Kidney capillary endothelial cell (primary cell): ENCODE results near the gene NRROS.
"Not testable (repeated sequence)": the region's sequence is repeated elsewhere in the genome, so short reads cannot be mapped to it uniquely, and the experiment has no call there.

Experiments
- DNase-seq: peaks from one replicate; pipeline ENCODE4 v3.0.0-alpha.2; 2018; ENCODE audit warnings: low spot score

NRROS gene

DNA sequence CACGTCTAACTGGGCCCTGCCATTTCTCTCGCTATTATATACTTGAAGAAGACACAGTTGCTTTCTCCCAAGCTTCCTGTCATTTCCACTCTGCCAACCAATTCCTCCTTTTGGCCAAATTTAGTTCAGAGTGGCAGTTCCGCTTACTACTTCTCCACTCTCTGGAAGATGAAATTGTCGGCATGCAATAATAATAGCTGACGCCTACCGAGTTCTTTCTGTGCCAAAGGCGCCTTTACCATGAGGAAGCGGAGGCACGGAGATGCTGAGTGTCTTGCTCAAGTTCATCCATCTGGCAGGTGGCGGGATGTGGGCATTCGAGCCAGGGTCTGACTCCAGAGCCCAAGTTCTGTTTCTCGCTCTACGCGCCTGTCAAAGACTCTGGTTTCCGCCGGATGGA lies 14.6 kb upstream of the NRROS start:
- DNase-seq = no peak

DNA sequence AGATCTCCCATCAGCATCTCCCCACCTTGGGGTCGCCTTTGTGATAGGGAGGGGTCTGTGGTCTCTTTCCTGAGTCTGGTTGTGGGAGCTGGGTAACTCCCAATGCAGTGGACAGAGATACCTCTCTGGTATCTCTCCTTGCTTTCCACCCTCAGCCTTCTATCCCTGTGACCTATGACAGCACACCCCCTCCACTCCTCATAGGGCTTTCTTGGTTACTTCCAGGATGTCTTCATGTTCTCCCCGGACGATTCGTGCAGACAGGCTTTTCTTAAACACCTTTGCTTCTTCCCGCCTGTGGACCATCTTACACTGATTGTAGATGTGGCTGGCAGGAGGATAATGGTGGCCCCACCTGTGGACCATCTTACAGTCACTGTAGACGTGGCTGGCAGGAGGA lies 14.2 kb upstream of the NRROS start:
- DNase-seq = no peak

DNA sequence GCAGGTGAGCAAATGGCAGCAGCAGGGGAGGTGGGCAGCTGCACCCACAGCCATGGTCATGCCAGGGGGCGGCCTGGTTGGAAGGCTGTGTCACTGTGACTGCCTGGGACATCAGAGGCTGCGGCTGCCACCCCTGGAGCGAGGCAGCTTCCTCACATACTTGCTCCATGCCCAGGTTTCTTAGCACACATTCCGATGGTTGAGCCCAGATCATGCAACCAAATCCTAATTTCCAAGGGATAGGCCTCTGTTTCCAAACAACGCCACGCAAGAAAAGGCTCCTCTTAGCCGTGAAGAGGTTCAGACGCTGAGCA lies 11.6 kb upstream of the NRROS start:
- no peak for DNase-seq

DNA sequence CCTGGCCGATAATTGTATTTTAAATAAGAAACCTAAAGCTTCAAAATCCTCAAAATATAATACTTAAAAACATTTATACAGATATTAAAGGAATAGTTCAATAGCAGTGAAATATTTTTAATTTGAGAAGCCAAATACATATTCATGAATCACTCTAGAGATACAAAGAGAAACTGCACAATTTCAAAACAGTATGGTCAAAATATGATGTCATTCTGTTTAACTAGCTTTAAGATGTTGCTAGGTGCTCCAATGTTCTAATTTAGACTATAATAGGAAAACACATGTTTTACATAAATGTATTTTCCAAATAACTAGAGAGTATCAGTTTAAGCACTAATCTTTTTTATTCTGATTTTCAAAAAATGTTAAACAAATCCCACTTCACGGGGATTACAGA lies 10.3 kb upstream of the NRROS start:
- DNase-seq = no peak

DNA sequence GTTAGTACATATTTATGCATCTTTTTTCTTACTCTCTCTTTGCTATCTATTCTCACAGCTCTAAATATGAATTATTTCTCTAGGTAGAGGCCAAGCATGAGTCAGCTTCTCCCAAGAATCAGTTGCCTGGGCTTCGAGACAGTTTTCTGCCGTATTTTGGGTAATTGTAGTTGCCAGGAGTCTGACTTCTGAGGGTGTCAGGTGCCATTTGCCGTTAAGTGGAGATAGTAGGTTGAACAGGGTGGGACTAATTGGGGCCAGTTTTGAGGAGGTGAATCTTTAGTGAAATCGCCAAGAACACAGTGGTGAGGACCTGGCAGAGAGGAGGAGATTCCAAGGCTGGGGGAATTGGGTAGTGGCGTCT lies 7.8 kb upstream of the NRROS start:
- DNase-seq = no peak

DNA sequence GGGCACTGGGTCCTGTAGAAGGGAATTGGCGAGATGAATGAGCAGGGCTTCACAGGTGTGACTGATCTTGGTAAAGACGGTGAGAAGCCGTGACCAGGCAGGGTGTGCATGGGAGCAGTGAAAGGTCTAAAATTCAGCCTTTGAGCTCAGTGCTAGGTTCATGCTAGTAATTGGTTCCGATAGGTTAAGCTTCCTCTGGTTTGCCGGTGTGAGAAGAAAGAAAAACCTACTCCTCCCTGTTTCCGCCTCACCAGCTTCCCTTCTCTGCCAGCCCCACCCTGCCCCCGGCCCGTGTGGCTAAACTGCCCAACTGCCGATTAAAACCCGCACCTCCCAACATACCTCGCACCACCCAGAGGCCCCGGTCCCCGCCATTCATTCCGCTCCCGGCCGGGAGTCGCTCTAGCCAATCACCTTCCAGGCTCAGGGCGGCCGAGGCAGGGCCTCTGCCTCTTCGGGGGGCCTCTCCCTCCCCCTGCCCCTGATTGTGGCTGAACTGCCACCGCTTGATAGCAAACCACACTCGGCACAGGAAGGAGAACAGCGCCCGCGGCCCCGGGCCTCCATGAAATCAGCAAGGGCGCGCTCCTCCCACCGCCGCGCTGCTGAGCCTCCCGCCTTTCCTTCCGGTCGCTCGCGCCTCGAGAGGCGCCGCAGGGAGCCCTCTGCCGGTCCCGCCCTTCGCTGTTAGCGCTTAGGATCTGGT lies 7.3 kb upstream of the NRROS start:
- no peak for DNase-seq

DNA sequence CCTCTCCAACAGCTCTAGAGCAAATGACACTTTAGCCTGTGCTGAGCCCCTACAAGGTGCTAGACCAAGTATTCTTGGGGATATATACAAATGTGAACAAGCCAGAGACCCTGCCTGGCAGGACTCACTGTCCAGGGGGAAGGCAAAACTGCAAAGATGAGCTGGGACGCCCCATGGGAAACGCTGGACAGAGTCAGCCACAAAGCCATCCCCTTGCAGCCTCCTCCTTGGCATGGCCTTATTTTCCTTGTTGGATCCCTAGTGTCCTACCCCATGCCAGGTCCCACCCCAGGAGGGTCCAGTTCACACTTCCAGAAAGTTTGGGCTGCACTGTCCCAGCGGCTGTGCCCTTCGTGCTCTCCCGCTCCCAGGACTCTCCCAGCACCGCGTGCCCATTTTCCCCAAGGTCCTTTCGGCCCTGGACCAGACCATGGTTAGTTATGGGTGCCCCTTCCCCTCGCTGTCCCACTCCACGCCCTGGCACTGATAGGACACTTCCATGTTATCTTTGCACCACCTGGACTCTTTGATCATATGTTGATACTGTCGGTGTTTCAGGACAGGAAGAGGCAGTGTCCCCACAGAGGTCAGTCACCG lies 5.8 kb upstream of the NRROS start:
- DNase-seq = no peak

DNA sequence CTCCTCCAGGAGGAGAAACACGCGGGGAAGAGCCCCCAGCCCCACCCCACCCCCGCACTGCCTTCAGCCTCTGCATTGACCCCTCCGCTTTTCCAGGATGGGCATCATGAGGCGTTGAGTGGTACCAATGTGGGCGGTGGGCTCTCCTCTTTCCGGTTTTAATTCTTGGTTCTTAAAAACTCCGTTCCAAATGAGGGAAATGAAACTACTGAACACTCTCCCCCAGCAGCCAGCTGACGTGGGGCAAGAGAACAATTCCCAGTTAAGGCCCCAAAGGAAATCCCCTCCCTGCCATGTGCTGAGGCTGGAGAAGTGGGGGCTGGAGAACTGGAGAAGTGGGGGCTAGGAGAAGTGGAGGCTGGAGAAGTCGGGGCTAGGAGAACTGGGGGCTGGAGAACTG lies 5.3 kb upstream of the NRROS start:
- DNase-seq = no peak

DNA sequence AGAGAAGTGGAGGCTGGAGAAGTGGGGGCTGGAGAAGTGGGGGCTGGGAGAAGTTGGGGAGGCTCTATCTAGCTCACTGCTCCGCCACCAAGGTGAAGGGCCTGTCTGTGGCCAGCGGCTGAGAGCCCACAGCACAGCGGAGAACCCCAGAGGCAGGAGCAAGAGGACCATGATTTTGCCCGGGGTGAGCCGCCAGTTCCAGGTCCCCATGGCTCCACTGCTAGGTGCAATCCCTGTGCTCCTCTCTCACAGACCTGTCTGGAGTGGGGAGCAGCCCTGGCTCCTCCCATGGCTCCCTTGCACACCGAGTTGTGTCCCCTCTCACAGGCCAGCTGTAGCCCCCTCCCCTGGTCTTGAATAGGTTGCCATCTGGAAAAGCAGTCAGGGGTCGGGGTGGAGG lies 4.7 kb upstream of the NRROS start:
- DNase-seq = no peak

DNA sequence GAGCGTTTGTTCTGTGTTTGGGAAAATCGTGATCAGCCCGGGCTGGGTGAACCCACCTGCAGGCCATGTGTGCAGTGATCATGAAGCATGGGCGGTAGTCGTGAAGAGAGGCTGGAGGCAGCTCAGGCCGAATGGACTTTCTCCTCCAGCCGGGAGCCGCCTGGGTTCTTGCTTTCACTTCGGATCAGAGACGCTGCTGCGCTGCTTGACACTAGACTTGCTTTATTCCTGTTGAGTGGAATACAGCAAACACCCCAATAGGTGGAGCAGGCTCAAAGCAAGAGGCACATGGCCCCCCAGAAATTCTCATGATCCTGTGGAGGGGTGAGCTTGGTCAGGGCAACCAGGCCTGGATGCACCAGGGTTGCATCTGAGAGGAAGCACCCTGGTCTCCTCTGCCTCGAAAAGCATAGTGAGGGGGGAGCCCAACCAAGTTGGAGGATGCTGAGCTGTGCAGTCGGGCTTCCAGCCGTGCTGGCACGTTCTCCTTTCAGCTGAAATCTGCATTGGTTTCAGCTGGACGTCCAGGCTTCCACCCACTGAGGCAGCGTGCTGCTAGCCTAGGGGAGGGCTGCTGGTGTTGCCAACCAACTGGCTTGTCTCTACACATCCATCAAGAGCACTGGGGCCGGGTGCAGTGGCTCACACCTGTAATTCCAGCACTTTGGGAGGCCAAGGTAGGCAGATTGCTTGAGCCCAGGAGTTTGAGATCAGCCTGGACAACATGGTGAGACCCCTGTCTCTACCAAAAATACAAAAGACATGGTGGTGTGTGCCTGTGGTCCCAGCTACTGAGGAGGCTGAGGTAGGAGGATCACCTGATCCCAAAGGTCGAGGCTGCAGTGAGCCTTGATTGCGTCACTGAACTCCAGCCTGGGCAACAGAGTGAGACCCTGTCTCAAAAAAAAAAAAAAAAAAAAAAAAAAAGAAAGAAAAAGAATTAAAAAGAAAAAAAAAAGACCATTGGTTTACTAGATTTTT lies 2.8 kb upstream of the NRROS start:
- no peak for DNase-seq

DNA sequence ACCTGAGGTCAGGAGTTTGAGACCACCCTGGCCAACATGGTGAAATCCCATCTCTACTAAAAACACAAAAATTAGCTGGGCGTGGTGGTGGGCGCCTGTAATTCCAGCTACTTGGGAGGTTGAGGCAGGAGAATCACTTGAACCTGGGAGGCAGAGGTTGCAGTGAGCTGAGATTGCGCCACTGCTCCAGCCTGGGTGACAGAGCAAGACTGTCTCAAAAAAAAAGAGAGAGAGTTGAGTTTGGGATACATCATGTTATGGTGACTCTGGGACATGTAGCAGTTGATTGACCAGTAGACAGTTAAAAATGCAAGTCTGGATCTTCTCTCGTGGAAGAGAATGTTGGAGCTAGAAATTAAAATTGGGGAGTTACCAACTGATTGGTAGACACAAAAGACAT lies 1.6 kb upstream of the NRROS start:
- DNase-seq = not testable (repeated sequence)

DNA sequence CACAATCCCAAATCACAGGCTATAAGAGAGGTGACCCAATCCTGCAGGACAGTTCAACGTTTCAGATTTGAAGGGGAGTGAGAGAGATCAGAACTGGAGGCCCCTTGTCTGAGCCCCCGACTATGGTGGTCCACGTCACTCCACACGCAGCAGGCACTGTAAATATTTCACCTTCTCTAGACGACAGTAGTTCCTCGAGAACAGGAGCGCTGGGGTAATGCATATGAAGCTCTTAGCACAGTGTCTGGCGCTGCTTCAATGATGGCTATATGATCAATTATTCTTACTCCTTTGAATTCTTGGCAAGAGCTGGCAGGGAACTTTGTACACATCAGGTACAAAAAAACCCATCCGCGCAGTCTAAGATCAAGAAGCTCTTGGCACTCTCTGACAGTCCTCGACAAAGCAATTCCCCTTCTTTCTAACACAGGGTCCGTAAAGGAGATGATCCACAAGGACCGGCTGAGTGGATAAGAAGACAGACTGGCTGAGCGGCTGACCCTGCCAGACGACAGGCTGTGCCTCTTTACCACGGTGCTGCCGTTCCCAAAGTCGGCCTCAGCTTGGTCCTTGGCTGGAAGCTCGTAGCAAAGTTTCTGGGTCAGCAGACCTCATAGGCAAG lies 522 bp upstream of the NRROS start:
- DNase-seq = no peak

DNA sequence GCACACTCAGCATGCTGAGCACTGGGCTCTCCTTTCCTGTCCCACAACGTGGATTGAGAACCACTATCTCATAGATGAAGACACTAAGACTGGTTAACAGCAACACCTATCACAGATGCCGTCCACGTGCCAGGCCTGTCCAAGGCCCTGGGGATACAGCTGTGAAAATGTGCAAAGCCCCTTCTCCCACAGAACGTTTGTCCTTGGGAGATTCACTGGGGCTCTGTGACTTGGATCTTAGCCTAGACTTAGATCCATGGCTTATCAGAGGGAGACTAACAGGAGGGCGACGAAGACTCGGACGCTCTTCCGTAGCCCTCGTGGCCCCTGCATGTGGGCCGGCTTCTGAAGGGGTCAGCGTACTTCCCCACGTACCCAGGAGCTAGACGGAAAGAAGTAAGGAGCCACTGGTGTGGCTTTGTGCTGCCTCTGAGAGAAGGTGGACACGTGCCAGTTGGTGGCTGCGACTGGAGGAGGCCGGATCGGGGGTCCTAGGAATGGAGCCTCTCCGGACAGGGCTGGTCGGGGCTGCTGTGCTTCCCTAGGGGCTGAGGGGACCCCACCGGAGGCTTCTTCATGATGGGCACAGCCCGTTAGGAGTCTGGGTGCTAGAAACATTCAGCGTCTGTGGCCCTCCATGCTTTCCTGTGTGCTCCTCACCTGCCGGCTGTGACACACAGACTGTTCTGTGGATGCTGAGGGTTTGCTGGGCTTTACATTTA lies 964 bp downstream of the NRROS start:
- no peak for DNase-seq

DNA sequence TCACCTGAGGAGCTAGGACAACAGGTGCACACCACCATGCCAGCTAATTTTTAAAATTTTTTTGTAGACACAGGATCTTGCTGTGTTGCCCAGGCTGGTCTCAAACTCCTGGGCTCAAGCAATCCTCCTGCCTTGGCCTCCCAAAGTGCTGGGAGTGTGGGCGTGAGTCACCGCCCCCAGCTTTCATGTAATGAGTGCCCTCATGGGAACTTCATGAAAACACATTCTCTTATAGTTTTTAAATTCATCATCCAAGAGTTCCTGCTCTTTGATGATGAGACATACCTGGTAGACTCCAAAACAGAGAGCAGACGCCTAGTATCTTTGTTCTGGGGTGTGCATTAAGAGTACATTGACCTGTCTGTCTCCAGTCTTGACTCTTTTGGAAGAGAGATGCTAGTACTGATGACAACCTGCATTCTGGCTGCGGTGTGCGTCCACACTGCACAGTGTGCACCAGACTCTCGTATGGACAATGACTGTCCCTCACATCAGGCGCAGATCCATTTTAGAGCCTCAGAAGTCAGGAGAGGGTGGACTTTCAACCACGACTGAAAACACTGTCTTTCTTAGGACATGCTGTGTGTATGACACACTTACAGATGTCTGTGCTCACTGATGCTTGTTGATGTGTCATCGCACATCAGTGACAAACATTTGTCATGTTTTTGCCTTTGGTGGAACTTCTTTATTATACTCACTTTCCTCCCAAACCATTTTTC lies 2.0 kb downstream of the NRROS start:
- no peak for DNase-seq

DNA sequence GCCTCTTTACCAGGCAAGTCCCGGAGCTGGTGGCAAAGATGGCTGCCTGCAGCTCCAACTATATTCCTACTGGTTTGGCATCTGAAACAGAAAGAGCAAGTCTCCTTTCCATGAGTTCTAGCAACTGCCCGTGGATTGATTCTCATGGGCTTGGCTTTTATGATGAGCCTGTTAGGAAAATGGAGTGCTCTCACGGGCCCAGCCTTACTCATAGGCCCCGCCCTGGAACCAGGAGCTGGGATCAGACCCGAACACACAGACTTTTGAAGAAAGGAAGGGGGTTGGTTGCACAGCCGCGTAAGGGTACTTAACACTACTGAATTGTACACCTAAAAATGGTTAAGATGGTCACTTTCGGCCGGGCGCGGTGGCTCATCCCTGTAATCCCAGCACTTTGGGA lies 2.9 kb downstream of the NRROS start:
- no peak for DNase-seq

DNA sequence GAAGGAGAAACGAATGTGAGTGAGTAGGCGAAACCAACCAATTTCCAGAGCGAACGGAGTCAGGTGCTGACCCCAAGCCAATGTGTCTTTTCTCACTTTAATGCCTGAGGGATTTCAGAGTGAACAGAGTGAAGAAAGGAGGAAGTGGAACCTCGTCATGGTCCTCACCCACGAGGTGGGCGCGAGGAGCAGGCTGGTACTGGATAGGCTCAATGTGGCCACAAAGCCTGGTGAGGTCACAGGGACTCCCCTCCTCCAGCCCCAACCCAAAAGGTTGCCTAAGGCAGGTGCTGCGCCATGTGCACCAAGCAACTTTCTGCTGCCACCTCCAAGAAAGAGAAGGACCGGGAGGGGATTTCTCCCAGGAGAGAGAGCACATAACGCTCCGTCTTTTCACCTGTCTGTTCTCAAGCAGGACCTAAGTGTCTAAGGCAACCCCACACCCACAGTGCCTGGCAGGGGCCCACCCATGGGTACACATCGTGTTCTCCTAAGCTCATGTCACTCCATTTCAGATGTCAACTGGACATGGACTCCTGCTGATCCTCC lies 3.8 kb downstream of the NRROS start:
- no peak for DNase-seq

DNA sequence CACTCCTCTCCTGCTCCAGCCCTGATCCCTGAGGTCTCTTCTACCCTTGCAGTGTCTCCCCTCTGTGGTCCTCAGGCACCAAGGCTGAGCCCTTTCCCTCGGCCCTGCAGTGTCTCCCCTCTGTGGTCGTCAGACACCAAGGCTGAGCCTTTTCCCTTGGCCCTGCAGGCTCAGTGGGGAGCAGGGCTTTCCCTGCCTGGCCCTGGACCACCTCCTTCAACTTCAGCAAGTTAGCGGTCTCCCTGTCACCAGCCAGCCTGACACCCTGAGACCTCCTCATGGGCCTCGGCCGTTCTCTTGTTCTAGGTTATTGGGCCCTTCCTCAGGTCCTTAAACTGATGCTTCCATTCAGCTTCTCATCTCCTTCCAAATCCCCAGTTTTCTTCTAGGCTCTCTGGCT lies 4.3 kb downstream of the NRROS start:
- no peak for DNase-seq

DNA sequence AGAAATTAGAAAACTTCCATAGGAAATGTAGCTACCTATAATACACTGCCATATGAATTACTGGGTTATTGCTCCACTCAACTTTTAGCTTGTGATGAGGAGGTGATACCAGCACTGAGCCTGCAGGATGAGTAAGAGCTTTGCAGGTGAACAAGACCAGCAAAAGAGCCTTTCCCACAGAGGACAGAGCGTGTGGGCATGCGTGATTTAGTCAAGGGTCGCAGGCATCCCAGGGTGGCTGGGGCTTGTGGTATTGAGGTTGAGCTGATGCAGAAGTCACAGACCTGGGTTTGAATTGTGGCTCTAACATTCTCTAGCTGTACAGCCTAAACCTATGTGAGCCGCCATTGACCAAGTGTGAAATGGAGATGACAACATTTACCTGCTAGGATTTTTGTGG lies 5.6 kb downstream of the NRROS start:
- no peak for DNase-seq

DNA sequence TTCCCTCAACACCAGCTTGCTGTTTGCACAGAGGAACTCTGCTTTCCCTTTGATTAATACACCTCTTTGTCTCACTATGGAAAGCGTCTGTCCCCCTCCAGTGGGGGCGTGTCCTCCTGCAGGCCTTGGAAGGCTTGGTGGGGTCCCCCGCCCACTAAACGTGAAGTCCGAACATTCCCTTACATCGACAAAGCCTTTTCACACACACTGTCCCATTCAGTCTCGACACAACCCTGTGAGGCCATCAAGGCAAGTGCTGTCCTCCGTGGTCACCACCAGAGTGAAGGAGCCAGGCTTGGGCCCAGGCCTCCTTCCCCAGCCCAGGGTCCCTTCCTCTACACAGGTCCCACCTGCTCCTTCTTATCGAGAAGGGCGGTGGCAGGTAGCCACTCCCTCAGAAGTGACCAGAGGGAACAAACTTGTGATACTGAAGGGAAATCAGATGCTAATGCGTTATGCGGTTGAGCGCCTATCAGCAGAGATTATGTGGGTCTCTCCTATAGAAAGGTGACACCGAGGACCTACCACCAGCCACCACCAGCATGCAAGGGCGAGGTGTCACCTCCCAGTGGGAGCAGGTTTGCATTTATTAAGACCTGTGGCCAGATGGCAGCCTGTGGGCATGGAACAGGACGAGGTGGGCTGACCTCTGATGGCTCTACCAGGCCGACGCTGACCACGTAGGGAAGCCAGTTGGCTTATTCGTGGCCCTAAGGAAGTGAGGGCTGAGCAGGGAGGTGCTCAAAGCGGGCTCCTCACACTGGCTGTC lies 6.6 kb downstream of the NRROS start:
- DNase-seq = no peak

DNA sequence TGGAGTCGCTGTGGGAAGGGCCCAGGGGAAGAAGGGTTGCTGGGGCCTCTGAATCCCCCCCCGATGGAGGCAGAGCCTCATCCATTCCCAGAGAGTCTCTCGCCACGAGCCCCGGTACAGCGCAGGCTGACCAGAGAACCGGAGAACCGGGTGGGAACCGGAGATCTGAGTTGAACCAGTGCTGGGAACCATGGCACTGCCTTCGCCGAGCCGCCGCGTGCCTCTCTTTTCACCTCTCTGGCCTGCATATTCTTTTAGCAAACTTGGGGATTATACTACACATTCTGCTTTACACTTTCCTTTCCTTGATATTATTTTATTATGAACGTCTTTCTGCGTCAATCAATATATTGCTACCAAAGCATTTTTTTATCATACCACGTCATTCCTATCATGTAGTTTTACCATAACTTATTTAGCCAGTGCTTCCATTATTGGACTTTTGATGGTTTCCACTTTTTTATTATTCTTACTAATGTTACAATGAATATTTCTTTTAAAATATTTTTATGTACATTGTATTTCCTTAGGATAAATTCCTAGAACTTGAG lies 7.2 kb downstream of the NRROS start:
- no peak for DNase-seq
